MCF 10A (cell line): ENCODE data around the gene NDUFB7. TPM values are rescaled to one million over a fixed set of nuclear protein-coding genes. Genes with fewer than 3 reads are reported as not detected.

ENCODE experiments used
- Bru-seq: library from RNA; stranded (reverse); fragments of 400-500 nt; gene quantifications from one replicate; lab custom pipeline; 2021; lab: Mats Ljungman, UMichigan
- BruChase-seq, 2 experiments: library from RNA; stranded (reverse); fragments of 400-500 nt; gene quantifications; one replicate each; lab custom pipeline; 2021; lab: Mats Ljungman, UMichigan
- BruUV-seq: library from RNA; stranded (reverse); fragments of 400-500 nt; replicated peaks from 2 replicates; lab custom pipeline; 2021; lab: Mats Ljungman, UMichigan
- CTCF ChIA-PET: fragments of 300-600 bp; sonication (Branson Sonifier 250); formaldehyde crosslinking; extraction: SDS; loops from one replicate; lab custom pipeline; 2021; ENCODE audit warnings: antibody characterized with exemption, inconsistent platforms; lab: Yijun Ruan, JAX
- POLR2A ChIA-PET: fragments of 300-600, 350-650 bp; sonication (Branson Sonifier 250); formaldehyde crosslinking; extraction: SDS; loops from one replicate; lab custom pipeline; 2020; ENCODE audit warnings: antibody characterized with exemption, inconsistent platforms; lab: Yijun Ruan, JAX
- DNase-seq: peaks from one replicate; pipeline ENCODE4 v3.0.0-alpha.2; 2018; ENCODE audit not compliant: unreplicated experiment
- H3K27ac Mint-ChIP-seq: one replicate; pipeline ENCODE4 v1.8.0; 2022; ENCODE audit warnings: mild to moderate bottlenecking, low read depth, mixed read lengths; ENCODE audit not compliant: unreplicated experiment
- H3K27me3 Mint-ChIP-seq: one replicate; pipeline ENCODE4 v1.8.0; 2022; ENCODE audit warnings: mixed read lengths; ENCODE audit not compliant: insufficient read depth, unreplicated experiment
- H3K36me3 Mint-ChIP-seq: one replicate; pipeline ENCODE4 v1.8.0; 2022; ENCODE audit warnings: mild to moderate bottlenecking, moderate library complexity, mixed read lengths; ENCODE audit not compliant: insufficient read depth, unreplicated experiment
- H3K4me1 Mint-ChIP-seq: one replicate; pipeline ENCODE4 v1.8.0; 2022; ENCODE audit warnings: mixed read lengths; ENCODE audit not compliant: insufficient read depth, unreplicated experiment
- H3K4me3 Mint-ChIP-seq: one replicate; pipeline ENCODE4 v1.8.0; 2022; ENCODE audit warnings: mild to moderate bottlenecking, moderate library complexity, mixed read lengths; ENCODE audit not compliant: unreplicated experiment
- H3K9me3 Mint-ChIP-seq: one replicate; pipeline ENCODE4 v1.8.0; 2022; ENCODE audit warnings: mixed read lengths; ENCODE audit not compliant: unreplicated experiment
- CTCF ChIP-seq: fragments of 200-600 bp; IDR thresholded peaks from one replicate; pipeline ENCODE4 v1.8.0; 2022; ENCODE audit warnings: antibody characterized with exemption, mild to moderate bottlenecking; ENCODE audit not compliant: unreplicated experiment
- intact Hi-C: fragments of 100-400 bp; cut with micrococcal nuclease; formaldehyde crosslinking; loops from 2 replicates; pipeline ENCODE4 v1.14.1; 2022
- long read RNA-seq: library from polyadenylated mRNA; stranded (forward); transcript quantifications from one replicate; pipeline ENCODE4 v2.0.0, GENCODE V29; 2022
- total RNA-seq: library from RNA; stranded (reverse); gene quantifications from 2 replicates; pipeline ENCODE4 v1.2.3, GENCODE V29; 2022

NDUFB7 gene
- total RNA-seq (153 and 165 TPM in 2 replicates), Bru-seq, nascent RNA (percentile 70 among the genes with signal in this experiment), BruChase-seq, experiment 1, labeled RNA remaining after a 6-hour chase (percentile 76 among the genes with signal in this experiment), BruChase-seq, experiment 2, labeled RNA remaining after a 2-hour chase (percentile 66 among the genes with signal in this experiment)
- long read RNA-seq, transcript NDUFB7-201 (3 exons, 531 nt) = major isoform, 198 of 207 reads
- long read RNA-seq, partial matches to known transcripts = 3 of 207 reads
- long read RNA-seq, other reads (novel, unspliced or antisense) = 6 of 207 reads

- no peaks in the 10 kb centered on the region for H3K9me3 Mint-ChIP-seq
- H3K4me3 Mint-ChIP-seq = peak within 1 kb of the TSS; percentile 94
- TSS peak; percentile 62 for BruUV-seq
- peak; percentile 96 for DNase-seq
- no peaks in the 10 kb centered on the region for H3K36me3 Mint-ChIP-seq
- intact Hi-C loops = loop anchor here (5.0 kb wide), 2 partner anchors 300 to 455 kb away; no protein-coding TSS in a partner anchor
- peak within 1 kb of the TSS; percentile 78 for H3K27ac Mint-ChIP-seq
- TF ChIP-seq CTCF = peak; percentile 60
- ChIA-PET POLR2A (interaction anchor here (0.6 to 4.0 kb wide), 12 partner anchors 10 to 553 kb away, joined by 3 to 41 read pairs (median 5); partner anchors contain the start of genes ASF1B, DNAJB1 and ZNF333), CTCF (interaction anchor here (0.6 to 6.3 kb wide), 12 partner anchors 10 to 440 kb away, joined by 3 to 146 read pairs (median 4); partner anchors contain the start of genes ASF1B, OR7A17 and ZNF333)
- H3K27me3 Mint-ChIP-seq = no peaks in the 10 kb centered on the region
- peaks cover 11% of the 10 kb centered on the region for H3K4me1 Mint-ChIP-seq
These were observed at the start of gene NDUFB7 for GRCh38 chr19:14571695-14572490. Gene NDUFB7, minus strand, starts transcription at chr19:14572066. Its CDS starts 66 bp downstream, at chr19:14572000.

- Mint-ChIP-seq H3K27ac (no peak overlapping the region), H3K36me3 (no peaks in the 10 kb centered on the region), H3K27me3 (no peaks in the 10 kb centered on the region), H3K4me1 (no peaks in the 10 kb centered on the region), H3K9me3 (peaks cover 9% of the 10 kb centered on the region), H3K4me3 (no peak overlapping the region)
- TF ChIP-seq CTCF = no peak
- ChIA-PET CTCF (no interaction called here), POLR2A (interaction anchor here (0.6 kb wide), 1 partner anchor 26 kb away, joined by 3 read pairs; no protein-coding TSS in a partner anchor)
- intact Hi-C loops = no loop called here
- no TSS peak for BruUV-seq
- no peak for DNase-seq
These were observed 47.5 kb upstream of the NDUFB7 start for GRCh38 chr19:14619404-14619803.

GRCh38 chr19:14616407-14616806, 44.5 kb upstream of the NDUFB7 start:
- ChIA-PET CTCF (no interaction called here), POLR2A (no interaction called here)
- BruUV-seq = no TSS peak
- H3K4me3 Mint-ChIP-seq = no peak overlapping the region
- H3K27ac Mint-ChIP-seq = no peak overlapping the region
- H3K27me3 Mint-ChIP-seq = no peaks in the 10 kb centered on the region
- H3K9me3 Mint-ChIP-seq = peaks cover 9% of the 10 kb centered on the region
- no peaks in the 10 kb centered on the region for H3K36me3 Mint-ChIP-seq
- DNase-seq = no peak
- no peak for TF ChIP-seq CTCF
- intact Hi-C loops = no loop called here
- no peaks in the 10 kb centered on the region for H3K4me1 Mint-ChIP-seq

- Mint-ChIP-seq H3K27me3 (no peaks in the 10 kb centered on the region), H3K36me3 (no peaks in the 10 kb centered on the region), H3K4me1 (no peaks in the 10 kb centered on the region), H3K4me3 (no peak overlapping the region), H3K27ac (no peak overlapping the region), H3K9me3 (peaks cover 9% of the 10 kb centered on the region)
- POLR2A ChIA-PET = no interaction called here
- CTCF ChIA-PET = no interaction called here
- DNase-seq = no peak
- intact Hi-C loops = no loop called here
- TF ChIP-seq CTCF = no peak
- no TSS peak for BruUV-seq
These were observed 43.8 kb upstream of the NDUFB7 start for GRCh38 chr19:14615623-14616022.
